Peyer's patch (tissue), 4 donors: Measurements from ENCODE around the gene CHID1.

Source experiments
- CTCF ChIP-seq, 6 experiments: fragments of 450-650 bp in 4 of 6; fragments of 200-600 bp in 2 of 6; sonication (generic) in 1 of 6; IDR thresholded peaks; one replicate each; pipeline ENCODE4 v1.5.1; 2017 to 2019; ENCODE audit warnings: antibody characterized with exemption in 6 of 6, mild to moderate bottlenecking in 3 of 6, moderate library complexity in 1 of 6
- POLR2A ChIP-seq, 2 donors: fragments of 450-650 bp; IDR thresholded peaks; one replicate each; pipeline ENCODE4 v1.5.1; 2017; ENCODE audit warnings: antibody characterized with exemption in 2 of 2, mild to moderate bottlenecking in 2 of 2, moderate library complexity in 2 of 2

GRCh38 chr11:945986-946385 lies 35.4 kb upstream of the CHID1 start:
- TF ChIP-seq CTCF (IDR thresholded peaks at IDR 0.05), result no peak
- TF ChIP-seq POLR2A (IDR thresholded peaks at IDR 0.05), result no peak
